ENCODE data around the gene AURKB. TPM values are rescaled to one million over a fixed set of nuclear protein-coding genes. Genes with fewer than 3 reads are reported as not detected.
"Not testable (repeated sequence)": the region's sequence is repeated elsewhere in the genome, so short reads cannot be mapped to it uniquely, and the experiment has no call there.

Gene AURKB
- total RNA-seq, 1 donor from 2014 or later = 105 TPM

GRCh38 chr17:8225813-8226535 lies 15.6 kb upstream of the AURKB start:
- intact Hi-C loops (cut with micrococcal nuclease) = loop anchor here (1.0 kb wide), 2 partner anchors 62 to 88 kb away; partner anchors contain the start of gene RANGRF

GRCh38 chr17:8224891-8225812 lies 14.8 kb upstream of the AURKB start:
- intact Hi-C loops (cut with micrococcal nuclease) = loop anchor here (5.0 kb wide), 1 partner anchor 368 kb away; the partner anchor contains the start of genes CYB5D1, NAA38 and TMEM88

GRCh38 chr17:8223356-8224126 lies 13.2 kb upstream of the AURKB start:
- intact Hi-C loops (cut with micrococcal nuclease) = loop anchor here (2.0 to 5.0 kb wide), 2 partner anchors 366 to 381 kb away; partner anchors contain the start of genes CYB5D1, NAA38 and TMEM88

- intact Hi-C loops (cut with micrococcal nuclease) = loop anchor here (1.0 to 5.0 kb wide), 11 partner anchors 22 to 380 kb away; partner anchors contain the start of genes CYB5D1, NAA38, SLC25A35 and TMEM88
These were observed 12.4 kb upstream of the AURKB start for GRCh38 chr17:8222630-8223355.

GRCh38 chr17:8222380-8222629 lies 11.9 kb upstream of the AURKB start:
- intact Hi-C loops (cut with micrococcal nuclease) = loop anchor here (1.0 to 5.0 kb wide), 11 partner anchors 22 to 380 kb away; partner anchors contain the start of genes CYB5D1, NAA38, SLC25A35 and TMEM88

- intact Hi-C loops (cut with micrococcal nuclease) = loop anchor here (1.0 to 5.0 kb wide), 12 partner anchors 12 to 379 kb away; partner anchors contain the start of genes AURKB, CYB5D1, NAA38 and SLC25A35
These were observed 11.4 kb upstream of the AURKB start for GRCh38 chr17:8221663-8222379.

GRCh38 chr17:8220783-8221662 lies 10.6 kb upstream of the AURKB start:
- intact Hi-C loops (cut with micrococcal nuclease) = loop anchor here (1.0 to 5.0 kb wide), 2 partner anchors 11 to 364 kb away; partner anchors contain the start of genes AURKB, CYB5D1, NAA38 and TMEM88

DNA sequence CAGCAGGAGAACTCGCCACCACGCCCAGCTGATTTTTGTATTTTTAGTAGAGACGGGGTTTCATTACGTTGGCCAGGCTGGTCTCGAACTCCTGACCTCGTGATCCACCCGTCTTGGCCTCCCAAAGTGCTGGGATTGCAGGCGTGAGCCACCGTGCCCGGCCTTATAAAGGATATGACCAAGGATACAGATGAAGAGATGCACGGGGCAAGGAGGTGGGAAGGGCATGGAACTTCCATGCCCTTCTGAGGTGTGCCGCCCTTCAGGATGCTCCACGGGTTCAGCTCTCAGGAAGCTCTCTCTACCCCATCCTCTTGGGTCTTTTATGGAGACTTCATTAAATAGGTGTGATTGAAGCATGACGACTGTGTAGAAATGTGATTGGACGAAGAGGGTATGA lies 3.6 kb upstream of the AURKB start:
- intact Hi-C loops (cut with micrococcal nuclease) = not testable (repeated sequence)

- intact Hi-C loops (cut with micrococcal nuclease) = no loop called here
These were observed 2.2 kb upstream of the AURKB start for GRCh38 chr17:8212312-8213180.

DNA sequence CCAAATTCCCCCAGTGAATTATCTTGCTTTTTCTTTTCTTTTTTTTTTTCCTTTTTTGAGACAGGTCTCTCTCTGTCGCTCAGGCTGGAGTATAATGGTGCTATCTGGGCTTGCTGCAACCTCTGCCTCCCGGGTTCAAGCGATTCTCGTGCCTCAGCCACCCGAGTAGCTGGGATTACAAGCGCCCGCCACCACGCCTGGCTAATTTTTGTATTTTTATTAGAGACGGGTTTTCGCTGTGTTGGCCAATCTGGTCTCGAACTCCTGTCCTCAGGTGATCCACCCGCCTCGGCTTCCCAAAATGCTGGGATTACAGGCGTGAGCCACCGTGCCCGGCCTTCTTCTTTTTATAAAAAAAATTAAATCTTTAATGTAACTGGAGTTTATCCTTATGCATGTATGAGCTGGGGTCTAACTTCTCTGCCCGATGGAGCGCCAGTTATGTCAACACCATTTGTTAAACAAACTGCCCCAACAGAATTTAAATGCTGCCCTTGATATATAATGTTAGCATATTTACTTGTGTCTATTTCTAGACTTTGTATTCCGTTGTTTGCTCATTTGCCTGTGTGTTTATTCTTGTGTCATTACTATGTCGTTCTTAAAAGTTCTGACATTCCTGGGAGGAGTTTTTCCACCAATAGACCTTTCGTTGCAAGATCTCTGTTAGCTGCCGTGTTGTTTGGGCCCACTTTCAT lies 535 bp upstream of the AURKB start:
- intact Hi-C loops (cut with micrococcal nuclease) = loop anchor here (1.0 kb wide), 5 partner anchors 10 to 38 kb away; partner anchors contain the start of genes BORCS6 and PFAS

DNA sequence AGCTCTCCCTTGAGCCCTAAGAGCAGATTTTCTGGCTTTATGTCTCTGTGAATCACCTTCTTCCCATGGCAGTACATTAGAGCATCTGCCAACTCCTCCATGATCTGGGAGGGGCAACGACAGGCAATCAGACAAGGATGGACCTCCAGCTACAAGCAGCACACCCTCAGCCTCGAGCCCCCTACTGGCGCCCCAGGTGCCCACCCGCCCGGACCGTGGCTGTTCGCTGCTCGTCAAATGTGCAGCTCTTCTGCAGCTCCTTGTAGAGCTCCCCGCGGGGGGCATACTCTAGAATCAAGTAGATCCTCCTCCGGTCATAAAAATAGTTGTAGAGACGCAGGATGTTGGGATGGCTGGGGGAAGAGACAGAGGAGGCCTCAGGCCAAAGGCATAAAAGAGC lies 3.8 kb downstream of the AURKB start:
- intact Hi-C loops (cut with micrococcal nuclease) = no loop called here

DNA sequence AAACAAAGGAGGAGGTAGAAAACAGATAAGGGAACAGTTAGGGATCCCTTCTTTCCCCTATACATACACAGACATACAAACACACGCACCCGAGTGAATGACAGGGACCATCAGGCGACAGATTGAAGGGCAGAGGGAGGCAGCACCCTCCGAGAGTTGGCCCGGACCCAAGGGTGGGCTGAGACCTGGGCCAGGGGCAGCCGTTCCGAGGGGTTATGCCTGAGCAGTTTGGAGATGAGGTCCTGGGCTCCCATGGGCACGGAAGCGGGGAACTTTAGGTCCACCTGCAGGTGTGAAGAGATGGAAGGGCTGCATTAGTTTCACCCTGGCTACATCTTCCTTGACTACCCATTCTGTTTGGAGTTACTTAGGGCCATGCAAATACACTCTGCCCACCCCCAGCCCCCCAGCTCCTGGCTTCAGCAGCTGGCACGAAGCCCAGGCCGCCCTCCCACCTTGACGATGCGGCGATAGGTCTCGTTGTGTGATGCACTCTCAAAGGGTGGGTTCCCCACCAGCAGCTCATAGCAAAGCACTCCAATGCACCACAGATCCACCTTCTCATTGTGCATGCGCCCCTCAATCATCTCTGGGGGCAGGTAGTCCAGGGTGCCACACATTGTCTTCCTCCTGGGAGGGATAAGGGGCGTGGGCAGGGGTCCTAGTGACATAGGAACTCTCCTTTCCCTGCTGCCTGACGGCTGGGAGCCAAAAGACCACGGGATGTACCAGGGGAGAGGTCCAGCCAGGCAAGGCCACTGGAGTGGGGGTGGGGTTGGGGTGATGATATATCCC lies 5.4 kb downstream of the AURKB start:
- intact Hi-C loops (cut with micrococcal nuclease) = no loop called here

GRCh38 chr17:8192070-8192815 lies 18.1 kb downstream of the AURKB start:
- intact Hi-C loops (cut with micrococcal nuclease) = loop anchor here (1.0 to 5.0 kb wide), 2 partner anchors 8 to 260 kb away; partner anchors contain the start of genes CNTROB and TRAPPC1

GRCh38 chr17:8190506-8190905 lies 19.9 kb downstream of the AURKB start:
- intact Hi-C loops (cut with micrococcal nuclease) = loop anchor here (1.0 to 5.0 kb wide), 4 partner anchors 20 to 258 kb away; partner anchors contain the start of genes AURKB, CNTROB, RANGRF and TRAPPC1
